Activated naive CD4-positive, alpha-beta T cell treated with anti-CD3 and anti-CD28 coated beads, Interleukin-2, amount 50 U/mL, for 72 hours (primary cell): ENCODE measurements around the gene MOV10. TPM values are rescaled to one million over a fixed set of nuclear protein-coding genes. Genes with fewer than 3 reads are reported as not detected.
A peak's percentile ranks its signal among the peaks of the same experiment; 100 is the strongest.

Experiments used
- ATAC-seq, 2 donors: fragments of 150-1000 bp; cut with Tn5 transposase; 2 replicates each; pipeline ENCODE4 v1.10.0; 2021; ENCODE audit warnings: mild to moderate bottlenecking in 2 of 2, moderate library complexity in 2 of 2
- DNase-seq, 2 donors: peaks; one replicate each; pipeline ENCODE4 v3.0.0; 2021 to 2022; ENCODE audit warnings: low spot score in 2 of 2
- H3K27ac Mint-ChIP-seq, 2 donors: one replicate each; pipeline ENCODE4 v1.8.0; 2022; ENCODE audit warnings: mild to moderate bottlenecking in 2 of 2, mixed read lengths in 2 of 2
- H3K36me3 Mint-ChIP-seq, 2 donors: one replicate each; pipeline ENCODE4 v1.8.0; 2022; ENCODE audit warnings: mixed read lengths in 2 of 2
- H3K9me3 Mint-ChIP-seq, 2 donors: one replicate each; pipeline ENCODE4 v1.8.0; 2022; ENCODE audit warnings: mixed read lengths in 2 of 2
- total RNA-seq, 2 donors: library from RNA; stranded (reverse); gene quantifications; one replicate each; pipeline ENCODE4 v1.2.3, GENCODE V29; 2022

MOV10 gene
- total RNA-seq, 2 donors from 2014 or later: 81.5 to 122 TPM

- no peak for DNase-seq
- no peak for ATAC-seq
- no peaks in the 10 kb centered on the region for H3K9me3 Mint-ChIP-seq
- H3K27ac Mint-ChIP-seq: peak overlapping the region; percentile 57 to 78
- H3K36me3 Mint-ChIP-seq: no peaks in the 10 kb centered on the region
These were observed 14.3 kb downstream of the MOV10 start for GRCh38 chr1:112688781-112689193.

- H3K27ac Mint-ChIP-seq: no peak overlapping the region
- no peaks in the 10 kb centered on the region for H3K9me3 Mint-ChIP-seq
- DNase-seq (no peak), ATAC-seq (no peak)
- no peaks in the 10 kb centered on the region for H3K36me3 Mint-ChIP-seq
These were observed 14.9 kb downstream of the MOV10 start for GRCh38 chr1:112689196-112689841.

DNA sequence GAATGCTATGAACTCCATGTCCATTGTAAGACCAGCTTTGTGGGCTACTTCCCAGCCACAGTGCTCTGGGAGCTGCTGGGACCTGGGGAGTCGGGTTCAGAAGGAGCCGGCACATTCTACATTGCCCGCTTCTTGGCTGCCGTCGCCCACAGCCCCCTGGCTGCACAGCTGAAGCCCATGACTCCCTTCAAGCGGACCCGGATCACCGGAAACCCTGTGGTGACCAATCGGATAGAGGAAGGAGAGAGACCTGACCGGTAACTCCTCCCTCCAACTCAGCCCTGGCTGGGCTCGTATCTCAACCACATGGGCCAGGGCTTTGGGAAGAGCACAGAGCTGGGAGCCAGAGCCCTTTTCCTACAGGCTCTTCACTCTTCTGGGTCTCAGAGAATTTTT is 15.4 kb downstream of the MOV10 start:
- DNase-seq: no peak
- no peak overlapping the region for H3K27ac Mint-ChIP-seq
- no peak for ATAC-seq
- no peaks in the 10 kb centered on the region for H3K36me3 Mint-ChIP-seq
- H3K9me3 Mint-ChIP-seq: no peaks in the 10 kb centered on the region

GRCh38 chr1:112692681-112693080 is 18.2 kb downstream of the MOV10 start:
- no peaks in the 10 kb centered on the region for H3K9me3 Mint-ChIP-seq
- ATAC-seq: no peak
- no peaks in the 10 kb centered on the region for H3K36me3 Mint-ChIP-seq
- no peak for DNase-seq
- peak overlapping the region in 1 of 2 donors; percentile 6 for H3K27ac Mint-ChIP-seq

- no peak for ATAC-seq
- Mint-ChIP-seq H3K9me3 (no peaks in the 10 kb centered on the region), H3K36me3 (no peaks in the 10 kb centered on the region), H3K27ac (no peak overlapping the region)
- DNase-seq: no peak
These were observed 19.4 kb downstream of the MOV10 start for GRCh38 chr1:112693821-112694220.

DNA sequence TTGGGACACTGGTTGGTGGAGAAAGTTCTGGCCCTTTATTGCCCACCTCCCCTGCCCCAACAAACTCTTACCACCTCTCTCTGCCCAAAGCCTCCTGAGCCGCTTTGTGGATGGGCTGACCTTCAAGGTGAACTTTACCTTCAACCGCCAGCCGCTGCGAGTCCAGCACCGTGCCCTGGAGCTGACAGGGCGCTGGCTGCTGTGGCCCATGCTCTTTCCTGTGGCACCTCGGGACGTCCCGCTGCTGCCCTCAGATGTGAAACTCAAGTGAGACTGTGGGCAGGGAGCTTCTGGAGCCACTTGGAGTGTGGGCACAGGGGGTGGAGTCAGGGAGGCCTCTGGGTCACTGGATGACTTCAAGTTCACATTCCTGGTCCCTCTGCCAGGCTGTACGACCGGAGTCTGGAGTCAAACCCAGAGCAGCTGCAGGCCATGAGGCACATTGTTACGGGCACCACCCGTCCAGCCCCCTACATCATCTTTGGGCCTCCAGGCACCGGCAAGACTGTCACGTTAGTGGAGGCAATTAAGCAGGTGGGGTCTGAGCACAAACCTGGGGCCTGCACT is 20.0 kb downstream of the MOV10 start:
- Mint-ChIP-seq H3K27ac (no peak overlapping the region), H3K36me3 (no peaks in the 10 kb centered on the region), H3K9me3 (no peaks in the 10 kb centered on the region)
- ATAC-seq: no peak
- no peak for DNase-seq

GRCh38 chr1:112695276-112695675 is 20.8 kb downstream of the MOV10 start:
- Mint-ChIP-seq H3K27ac (peak overlapping the region in 1 of 2 donors; percentile 44), H3K9me3 (no peaks in the 10 kb centered on the region), H3K36me3 (no peaks in the 10 kb centered on the region)
- ATAC-seq (no peak), DNase-seq (peak in 1 of 2 donors; percentile 35)

DNA sequence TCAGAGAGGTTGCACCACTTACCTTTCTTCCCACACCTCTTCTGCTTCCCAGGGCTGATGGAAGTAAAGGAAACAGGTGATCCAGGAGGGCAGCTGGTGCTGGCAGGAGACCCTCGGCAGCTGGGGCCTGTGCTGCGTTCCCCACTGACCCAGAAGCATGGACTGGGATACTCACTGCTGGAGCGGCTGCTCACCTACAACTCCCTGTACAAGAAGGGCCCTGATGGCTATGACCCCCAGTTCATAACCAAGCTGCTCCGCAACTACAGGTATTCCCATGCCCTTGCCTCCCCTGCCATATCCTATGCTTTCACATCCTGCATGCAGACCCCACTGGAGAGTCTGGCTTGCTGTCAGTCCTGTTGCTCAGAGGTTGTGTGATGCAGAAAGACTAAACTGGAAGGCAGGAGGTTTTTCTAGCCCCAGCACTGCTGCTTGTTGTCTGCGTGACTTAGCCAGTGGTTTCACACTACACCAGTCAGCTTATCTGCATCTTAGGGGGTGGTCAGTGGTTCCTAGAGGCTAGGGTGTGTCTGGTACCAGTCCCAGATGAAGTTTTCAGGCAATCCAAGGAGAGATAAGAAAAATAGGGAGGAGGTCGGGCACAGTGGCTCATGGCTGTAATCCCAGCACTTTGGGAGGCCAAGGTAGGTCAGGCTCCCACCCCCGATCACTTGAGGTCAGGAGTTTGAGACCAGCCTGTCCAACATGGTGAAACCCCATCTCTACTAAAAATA is 22.3 kb downstream of the MOV10 start:
- no peaks in the 10 kb centered on the region for H3K9me3 Mint-ChIP-seq
- peak overlapping the region; percentile 30 to 42 for H3K27ac Mint-ChIP-seq
- no peak for DNase-seq
- peaks cover 0 to 3% of the 10 kb centered on the region in 2 donors for H3K36me3 Mint-ChIP-seq
- no peak for ATAC-seq

GRCh38 chr1:112697781-112698201 is 23.3 kb downstream of the MOV10 start:
- Mint-ChIP-seq H3K36me3 (peaks cover 6 to 11% of the 10 kb centered on the region in 2 donors), H3K27ac (peak overlapping the region in 1 of 2 donors; percentile 42), H3K9me3 (no peaks in the 10 kb centered on the region)
- DNase-seq (no peak), ATAC-seq (no peak)

GRCh38 chr1:112698366-112699310 is 24.2 kb downstream of the MOV10 start:
- no peak for ATAC-seq
- no peaks in the 10 kb centered on the region for H3K9me3 Mint-ChIP-seq
- H3K27ac Mint-ChIP-seq: peak overlapping the region; percentile 78 to 82
- no peak for DNase-seq
- peaks cover 6 to 11% of the 10 kb centered on the region in 2 donors for H3K36me3 Mint-ChIP-seq

DNA sequence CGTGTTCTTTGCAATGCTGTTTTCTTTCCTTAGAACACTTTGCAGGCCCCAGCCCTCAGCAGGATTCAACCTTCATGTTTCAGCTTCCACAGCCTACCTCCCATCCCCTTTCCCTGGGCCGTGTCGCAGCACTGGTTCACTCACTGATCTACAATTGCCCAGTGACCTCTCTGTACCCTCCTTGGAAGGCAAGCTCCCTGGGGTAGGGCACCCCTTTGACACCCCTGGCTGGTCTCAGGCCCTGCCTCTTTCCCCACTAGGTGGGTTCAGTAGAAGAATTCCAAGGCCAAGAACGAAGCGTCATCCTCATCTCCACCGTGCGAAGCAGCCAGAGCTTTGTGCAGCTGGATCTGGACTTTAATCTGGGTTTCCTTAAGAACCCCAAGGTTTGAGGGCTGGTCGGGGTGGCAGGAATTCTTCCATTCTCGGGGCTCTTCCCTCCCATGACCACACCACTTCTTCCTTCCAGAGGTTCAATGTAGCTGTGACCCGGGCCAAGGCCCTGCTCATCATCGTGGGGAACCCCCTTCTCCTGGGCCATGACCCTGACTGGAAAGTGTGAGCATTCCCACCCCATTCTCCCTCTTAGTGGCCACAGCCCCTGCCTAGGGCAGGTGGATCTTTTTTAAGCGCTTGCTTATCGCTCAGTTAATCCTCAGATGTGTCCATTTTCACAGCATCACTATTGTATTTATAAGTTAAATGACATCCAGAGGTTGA is 25.1 kb downstream of the MOV10 start:
- Mint-ChIP-seq H3K9me3 (no peaks in the 10 kb centered on the region), H3K36me3 (peaks cover 6 to 11% of the 10 kb centered on the region in 2 donors), H3K27ac (peak overlapping the region; percentile 72 to 82)
- ATAC-seq (peak in 1 of 2 donors; percentile 40), DNase-seq (no peak)

GRCh38 chr1:112700290-112701226 is 26.1 kb downstream of the MOV10 start:
- Mint-ChIP-seq H3K9me3 (no peaks in the 10 kb centered on the region), H3K36me3 (peaks cover 6 to 11% of the 10 kb centered on the region in 2 donors), H3K27ac (peak overlapping the region; percentile 72 to 82)
- peak; percentile 64 to 71 for DNase-seq
- peak in 1 of 2 donors; percentile 23 for ATAC-seq

DNA sequence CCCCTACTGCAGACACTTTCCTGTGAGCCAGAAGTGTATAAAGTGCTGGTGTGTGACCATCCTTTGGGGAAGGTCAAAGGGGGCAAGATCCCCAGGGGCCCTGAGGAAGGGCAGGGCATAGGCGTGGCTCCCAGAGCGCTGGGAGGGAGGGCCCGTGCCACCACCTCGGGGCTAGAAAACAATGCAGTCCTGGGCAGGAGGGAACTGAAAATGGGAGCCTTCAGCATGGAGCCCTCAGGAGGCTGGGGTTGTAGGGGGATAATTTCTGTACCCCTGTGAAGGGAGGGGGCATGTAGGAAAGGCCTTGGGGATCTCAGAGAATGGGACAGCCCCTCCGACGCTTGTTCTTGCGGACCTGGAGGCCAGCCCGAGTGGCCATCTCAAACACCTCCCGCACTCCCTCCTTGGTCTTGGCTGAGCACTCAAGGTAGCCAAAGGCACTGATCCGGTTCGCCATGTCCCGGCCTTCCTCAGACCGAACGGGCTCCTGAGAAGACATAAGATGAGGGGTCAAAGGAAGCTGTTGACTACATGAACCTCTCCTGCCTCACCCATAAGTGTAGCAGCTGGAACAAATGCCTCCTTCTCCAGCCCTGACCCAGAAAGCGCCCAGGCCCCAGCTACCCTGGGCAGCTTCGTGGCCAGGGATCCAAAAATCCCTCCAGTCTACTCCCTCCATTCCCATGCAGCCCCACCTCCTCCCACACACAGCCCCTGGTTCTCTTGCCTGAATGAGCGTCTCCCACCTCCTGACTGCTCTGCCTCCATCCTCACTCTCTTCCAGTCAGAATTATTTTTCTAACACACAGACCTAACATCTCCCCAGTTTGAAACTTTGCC is 27.0 kb downstream of the MOV10 start:
- peaks cover 6 to 11% of the 10 kb centered on the region in 2 donors for H3K36me3 Mint-ChIP-seq
- no peaks in the 10 kb centered on the region for H3K9me3 Mint-ChIP-seq
- no peak for DNase-seq
- ATAC-seq: no peak
- peak overlapping the region; percentile 23 to 82 for H3K27ac Mint-ChIP-seq

GRCh38 chr1:112702067-112702395 is 27.6 kb downstream of the MOV10 start:
- DNase-seq (no peak), ATAC-seq (no peak)
- Mint-ChIP-seq H3K36me3 (peaks cover 6 to 11% of the 10 kb centered on the region in 2 donors), H3K27ac (peak overlapping the region; percentile 23 to 82), H3K9me3 (no peaks in the 10 kb centered on the region)
